ENCODE data around the gene FZD7.

Gene FZD7

GRCh38 chr2:202014759-202015211 is 18.9 kb upstream of the FZD7 start:
- no peak for DNase-seq

GRCh38 chr2:202015471-202015870 is 18.2 kb upstream of the FZD7 start:
- no peak for DNase-seq

- DNase-seq = no peak
Observed at GRCh38 chr2:202016579-202017227, 17.0 kb upstream of the FZD7 start.

- DNase-seq = no peak
Observed at GRCh38 chr2:202017940-202018339, 15.7 kb upstream of the FZD7 start.

GRCh38 chr2:202018950-202019349 is 14.7 kb upstream of the FZD7 start:
- DNase-seq = no peak

GRCh38 chr2:202019689-202020450 is 13.8 kb upstream of the FZD7 start:
- DNase-seq = no peak

- DNase-seq = peak; percentile 36
Observed at GRCh38 chr2:202022755-202023154, 10.9 kb upstream of the FZD7 start.

- peak; percentile 91 for DNase-seq
Observed at GRCh38 chr2:202023198-202023903, 10.3 kb upstream of the FZD7 start.

GRCh38 chr2:202023904-202024266 is 9.8 kb upstream of the FZD7 start:
- no peak for DNase-seq

- no peak for DNase-seq
Observed at GRCh38 chr2:202024871-202025270, 8.8 kb upstream of the FZD7 start.

- DNase-seq = no peak
Observed at GRCh38 chr2:202025816-202026215, 7.8 kb upstream of the FZD7 start.

- no peak for DNase-seq
Observed at GRCh38 chr2:202026507-202026906, 7.1 kb upstream of the FZD7 start.

GRCh38 chr2:202030691-202031090 is 3.0 kb upstream of the FZD7 start:
- no peak for DNase-seq

GRCh38 chr2:202031246-202031951 is 2.3 kb upstream of the FZD7 start:
- no peak for DNase-seq

GRCh38 chr2:202032846-202033316 is 774 bp upstream of the FZD7 start:
- no peak for DNase-seq

- no peak for DNase-seq
Observed at GRCh38 chr2:202034249-202035088, 814 bp downstream of the FZD7 start.

- no peak for DNase-seq
Observed at GRCh38 chr2:202035089-202035940, 1.7 kb downstream of the FZD7 start.

- DNase-seq = no peak
Observed at GRCh38 chr2:202035941-202036372, 2.3 kb downstream of the FZD7 start.

- no peak for DNase-seq
Observed at GRCh38 chr2:202036601-202037037, 3.0 kb downstream of the FZD7 start.

- DNase-seq = no peak
Observed at GRCh38 chr2:202037086-202037485, 3.4 kb downstream of the FZD7 start.

All from NCI-H1436 treated with DMSO at 0.1 percent for 48 hours (cell line).